Left renal cortex interstitium (tissue), 4 donors: ENCODE data around the gene FAM181A. TPM values are rescaled to one million over a fixed set of nuclear protein-coding genes. Genes with fewer than 3 reads are reported as not detected.

Experiments
- DNase-seq, 4 donors: peaks; one replicate each; pipeline ENCODE4 v3.0.0-alpha.2; 2013; ENCODE audit warnings: low read depth in 4 of 4, low spot score in 2 of 4, missing footprints in 1 of 4
- polyA plus RNA-seq, 4 donors: library from polyadenylated mRNA; unstranded; fragments of 120-200 nt; gene quantifications; one replicate each; pipeline ENCODE4 v1.2.1, GENCODE V29; 2013; ENCODE audit not compliant: insufficient read length in 4 of 4

Gene FAM181A
- polyA plus RNA-seq, 4 donors, result 0.09 TPM; not detected in 3

- no peak for DNase-seq
Measured at GRCh38 chr14:93928184-93929047, 1.3 kb downstream of the FAM181A start.

DNA sequence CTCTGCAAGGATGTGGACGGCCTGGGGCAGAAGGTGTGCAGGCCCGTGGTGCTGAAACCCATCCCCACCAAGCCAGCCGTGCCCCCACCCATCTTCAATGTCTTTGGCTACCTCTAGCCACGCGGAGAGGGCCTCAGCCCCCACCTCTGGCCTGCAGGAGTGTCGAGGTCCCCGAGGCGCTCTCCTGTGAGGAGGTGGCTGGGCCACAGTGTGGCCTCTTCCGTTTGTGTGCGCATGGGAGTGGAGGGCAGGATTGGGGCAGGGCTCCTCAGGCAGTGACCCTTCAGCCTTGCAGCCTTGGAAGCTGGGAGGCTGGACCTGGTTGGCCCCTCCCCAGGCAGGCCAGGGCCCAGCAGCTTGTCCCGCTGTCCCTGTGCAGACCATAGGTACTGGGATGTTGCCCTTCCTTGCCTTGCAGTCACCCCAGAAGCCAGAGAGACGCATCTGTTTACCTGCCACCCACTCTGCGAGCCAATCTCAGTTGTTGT, 1.9 kb downstream of the FAM181A start:
- DNase-seq, result no peak

- DNase-seq, result no peak
Measured at GRCh38 chr14:93929657-93930056, 2.5 kb downstream of the FAM181A start.

GRCh38 chr14:93930296-93930988, 3.3 kb downstream of the FAM181A start:
- no peak for DNase-seq

GRCh38 chr14:93930989-93931307, 3.8 kb downstream of the FAM181A start:
- no peak for DNase-seq

GRCh38 chr14:93932642-93933041, 5.5 kb downstream of the FAM181A start:
- DNase-seq, result no peak

DNA sequence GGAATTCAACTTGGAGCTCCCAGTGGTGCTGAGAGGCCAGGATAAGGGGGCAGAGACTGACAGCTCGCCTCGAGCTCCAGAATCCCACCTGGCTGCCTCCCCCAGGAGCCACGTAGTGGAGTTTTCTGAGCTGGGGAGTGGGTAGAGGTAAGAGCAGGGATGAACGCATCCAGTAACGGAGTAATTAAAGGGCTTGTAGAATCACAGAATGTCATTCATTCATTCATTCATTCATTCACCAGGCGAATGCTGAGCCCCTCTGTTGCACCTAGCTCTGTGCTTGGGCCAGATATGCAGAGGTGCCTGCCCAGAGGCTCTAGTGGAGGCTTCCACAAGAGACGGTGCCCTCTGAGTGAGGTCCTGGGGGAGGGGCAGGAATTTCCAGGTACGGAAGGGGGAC, 8.1 kb downstream of the FAM181A start:
- no peak for DNase-seq

- no peak for DNase-seq
Measured at GRCh38 chr14:93936245-93936644, 9.1 kb downstream of the FAM181A start.

GRCh38 chr14:93936926-93937325, 9.8 kb downstream of the FAM181A start:
- DNase-seq, result no peak

- DNase-seq, result no peak
Measured at GRCh38 chr14:93937519-93937918, 10.4 kb downstream of the FAM181A start.

- DNase-seq, result no peak
Measured at GRCh38 chr14:93938751-93939303, 11.7 kb downstream of the FAM181A start.

- DNase-seq, result peak in 1 of 4 donors; percentile 37
Measured at GRCh38 chr14:93939304-93940229, 12.4 kb downstream of the FAM181A start.

DNA sequence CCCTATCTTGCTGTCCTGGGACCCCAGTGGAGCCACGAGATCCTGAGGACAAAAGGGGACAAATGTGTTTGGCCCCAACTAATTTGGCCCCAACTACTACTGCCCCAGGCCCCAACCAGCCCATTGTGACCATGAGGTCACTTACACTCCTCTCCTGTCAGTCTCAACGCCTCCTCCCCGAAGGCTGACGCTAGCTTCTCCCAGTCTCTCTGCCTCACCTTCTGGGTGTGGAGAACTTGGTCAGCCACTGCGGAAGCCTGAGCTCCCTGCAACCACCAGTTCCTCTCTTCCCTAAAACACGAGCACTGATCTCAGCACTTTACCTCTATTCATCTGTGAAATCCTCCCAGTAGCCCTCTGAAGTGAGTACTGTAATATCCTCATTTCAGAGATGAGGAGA, 13.3 kb downstream of the FAM181A start:
- no peak for DNase-seq

DNA sequence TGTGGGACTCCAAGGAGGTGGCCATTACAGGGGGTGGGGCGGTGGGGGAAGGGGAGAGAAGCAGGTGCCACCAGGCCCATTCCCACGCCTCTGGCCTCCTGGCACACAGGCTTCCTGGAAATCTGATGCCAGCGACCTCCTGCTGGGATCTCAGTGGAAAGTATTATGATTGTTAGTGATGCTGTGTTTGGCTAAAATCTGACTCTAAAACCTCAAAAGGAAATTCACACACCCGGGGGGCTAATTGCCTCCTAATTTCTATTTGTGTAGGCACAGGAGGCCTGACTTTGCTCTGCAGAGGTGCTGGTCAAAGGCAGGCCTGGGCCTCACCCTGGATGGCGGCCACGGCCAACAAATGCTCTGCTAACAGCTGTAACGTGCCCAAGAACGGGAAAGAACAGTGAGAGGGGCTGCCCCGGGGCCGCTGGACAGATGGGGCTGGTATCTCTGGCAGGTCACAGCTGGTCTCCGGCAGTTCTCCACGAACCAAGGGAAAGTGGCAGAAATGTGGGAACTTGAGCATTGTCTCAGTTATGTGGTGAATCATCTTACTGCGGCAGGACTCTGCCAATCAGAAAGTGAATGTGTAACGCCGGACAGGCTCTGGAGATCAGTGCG, 14.3 kb downstream of the FAM181A start:
- no peak for DNase-seq

GRCh38 chr14:93943052-93943451, 15.9 kb downstream of the FAM181A start:
- DNase-seq, result no peak

GRCh38 chr14:93943930-93944329, 16.8 kb downstream of the FAM181A start:
- no peak for DNase-seq

- DNase-seq, result no peak
Measured at GRCh38 chr14:93944348-93945069, 17.4 kb downstream of the FAM181A start.

- no peak for DNase-seq
Measured at GRCh38 chr14:93945070-93945399, 17.9 kb downstream of the FAM181A start.

- no peak for DNase-seq
Measured at GRCh38 chr14:93946104-93946503, 19.0 kb downstream of the FAM181A start.
